Measurements from ENCODE around the gene AIF1L. TPM values are rescaled to one million over a fixed set of nuclear protein-coding genes. Genes with fewer than 3 reads are reported as not detected.

AIF1L gene
- total RNA-seq, 1 experiment from 2014 or later = 3.5 TPM

DNA sequence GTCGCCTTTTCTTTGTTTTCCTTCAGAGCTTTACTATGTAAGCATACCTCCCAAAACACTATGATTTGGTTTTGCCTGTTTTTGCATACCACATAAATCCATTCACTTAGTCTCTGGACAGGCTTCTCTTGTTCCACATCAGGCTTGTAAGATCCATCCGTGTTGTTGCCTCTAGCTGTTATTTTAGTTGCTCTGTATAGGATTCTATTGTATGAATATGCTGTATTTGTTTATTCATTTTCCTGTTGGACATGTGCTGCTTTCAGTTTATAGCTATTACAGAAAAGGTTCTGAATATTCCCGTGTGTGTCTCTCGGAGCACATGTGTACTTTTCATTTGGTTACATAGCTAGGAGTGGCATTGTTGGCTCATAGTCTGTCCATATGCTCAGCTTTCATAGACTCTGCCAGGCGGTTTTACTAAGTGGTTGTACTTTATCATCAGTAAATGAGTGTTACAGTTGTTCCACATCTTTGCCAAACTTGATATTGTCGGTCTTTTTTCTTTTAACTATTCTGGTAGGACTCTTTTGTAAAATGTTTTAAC, 70.9 kb downstream of the AIF1L start:
- no peak for DNase-seq (ENCODE audit: low read depth)

DNA sequence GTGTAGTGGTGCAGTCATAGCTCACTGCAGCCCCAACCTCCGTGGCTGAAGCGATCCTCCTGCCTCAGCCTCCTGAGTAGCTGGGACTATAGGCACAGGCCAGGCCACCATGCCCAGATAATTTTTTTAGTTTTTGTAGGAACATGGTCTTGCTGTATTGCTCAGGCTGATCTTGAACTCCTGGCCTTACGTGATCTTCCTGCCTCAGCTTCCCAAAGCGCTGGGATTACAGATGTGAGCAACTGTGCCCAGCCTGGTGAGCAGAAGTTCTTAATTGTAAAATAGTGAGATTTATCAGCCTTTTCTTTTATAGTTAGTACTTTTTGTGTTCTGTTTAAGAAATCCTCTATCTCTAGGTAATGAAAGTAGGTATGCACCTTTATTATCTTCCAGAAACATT, 71.6 kb downstream of the AIF1L start:
- no peak for DNase-seq (ENCODE audit: low read depth)

DNA sequence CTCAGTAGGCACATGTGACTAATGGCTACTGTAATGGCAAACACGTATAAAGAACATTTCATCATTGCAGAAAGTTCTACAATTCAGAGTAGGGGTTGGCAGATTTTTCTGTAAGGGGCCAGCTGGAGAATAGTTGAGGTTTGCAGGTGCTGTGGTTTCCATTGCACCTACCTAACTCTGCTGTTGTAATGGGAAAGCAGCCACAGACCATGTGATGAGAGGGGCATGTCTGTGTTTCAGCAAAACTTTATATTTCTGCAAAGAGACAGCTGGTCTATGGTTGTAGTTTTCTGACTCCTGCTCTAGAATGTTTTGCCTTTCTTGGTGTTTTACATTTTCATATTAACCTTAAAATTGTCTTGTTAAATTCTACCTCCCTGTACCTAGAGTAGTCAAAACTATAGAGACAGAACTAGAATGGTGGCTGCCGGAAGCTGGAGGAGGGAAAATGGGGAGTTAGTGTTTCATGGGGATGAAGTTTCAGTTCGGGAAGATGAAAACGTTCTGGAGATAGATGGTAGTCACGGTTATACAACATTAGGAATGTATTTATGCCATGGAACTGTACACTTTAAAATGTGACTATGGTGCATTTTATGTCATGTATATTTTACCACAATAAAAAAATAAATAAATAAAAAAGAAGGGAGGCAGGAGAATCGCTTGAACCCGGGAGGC, 73.4 kb downstream of the AIF1L start:
- DNase-seq (ENCODE audit: low read depth) = no peak

Other genes starting within 250 kb of the AIF1L start
- gene QRFP, start 199.7 kb upstream of the AIF1L start, total RNA-seq (2014; rRNA removed; shearing (Covaris generic)) = not detected in 2 replicates
- 3.3 and 11.0 TPM in 2 replicates for gene FIBCD1, start 157.3 kb upstream of the AIF1L start, total RNA-seq (2014; rRNA removed; shearing (Covaris generic))
- gene LAMC3, start 87.4 kb upstream of the AIF1L start, total RNA-seq (2014; rRNA removed; shearing (Covaris generic)) = 2.5 and 3.8 TPM in 2 replicates
- 20.4 and 28.7 TPM in 2 replicates for gene NUP214, start 29.1 kb downstream of the AIF1L start, total RNA-seq (2014; rRNA removed; shearing (Covaris generic))
- 0.51 and 0.71 TPM in 2 replicates for gene FAM78A, start 180.0 kb downstream of the AIF1L start, total RNA-seq (2014; rRNA removed; shearing (Covaris generic))
- 5.4 and 7.1 TPM in 2 replicates for gene PLPP7, start 193.2 kb downstream of the AIF1L start, total RNA-seq (2014; rRNA removed; shearing (Covaris generic))

Measured in Daoy (cell line).